ENCODE data around the gene ACVR1. TPM values are rescaled to one million over a fixed set of nuclear protein-coding genes. Genes with fewer than 3 reads are reported as not detected.

Gene ACVR1
- total and polyA plus RNA-seq, 2 of the 13 experiments (the other 11 are each of a cell fraction or from before 2014, with no cell fraction given) = 2.3 to 5.4 TPM

GRCh38 chr2:157792335-157793052 is 83.6 kb downstream of the ACVR1 start:
- ATAC-seq (no peak), DNase-seq (ENCODE audit: low spot score) (no peak), FAIRE-seq (no peak)
- Histone ChIP-seq H3K36me3 (replicated peaks in 1 of 2; ENCODE audit: control insufficient read depth in 1 of 2, insufficient read depth in 2 of 2, low read length in 2 of 2) (peaks cover 0 to under 1% of the 10 kb centered on the region in 2 experiments; a peak in 1 of 5 replicates), H3K9me3 (ENCODE audit: low read length) (no peaks in the 10 kb centered on the region), H3K9ac (ENCODE audit: insufficient read depth, low read depth, low read length) (no peak overlapping the region), H3K27ac (ENCODE audit: extremely low read length, insufficient read depth, low read length) (no peak overlapping the region), H3K4me2 (ENCODE audit: low read depth, low read length) (no peak overlapping the region), H3K79me2 (ENCODE audit: insufficient read depth, low read length) (no peaks in the 10 kb centered on the region), H3K27me3 (ENCODE audit: control insufficient read depth in 1 of 2, insufficient read depth in 2 of 2, low read length in 2 of 2) (no peaks in the 10 kb centered on the region), H4K20me1 (ENCODE audit: insufficient read depth, low read length) (no peaks in the 10 kb centered on the region), H3K4me3 (replicated peaks in 1 of 3; ENCODE audit: insufficient read depth in 1 of 3, low read depth in 2 of 3, low read length in 3 of 3) (no peak overlapping the region), H3K4me1 (ENCODE audit: insufficient read depth, low read length) (peaks cover 8% of the 10 kb centered on the region), H2AFZ (ENCODE audit: low read length) (no peak overlapping the region)
- ChIA-PET POLR2A (no interaction called here), CTCF (ENCODE audit: low intra/inter-chr PET ratio, low total read pairs) (no interaction called here)
- in situ Hi-C loops (cut with HindIII; ENCODE audit: extremely low pct_ligation_motif_present, low pct_unique_long_range_greater_than_20kb) (no loop called here), intact Hi-C loops (cut with micrococcal nuclease; ENCODE audit: unreplicated experiment) (no loop called here)
- TF ChIP-seq TOE1 (CRISPR knock-in tag; IDR thresholded peaks at IDR 0.05) = no peak
- TF ChIP-seq XBP1 (CRISPR knock-in tag; IDR thresholded peaks at IDR 0.05) = no peak
- TF ChIP-seq CTCF (CRISPR knock-in tag; IDR thresholded peaks at IDR 0.05) = peak; percentile 25; the same call in 1 of the 2 replicates
- 92% methylated on average over 3 of the region's 3 CpGs for WGBS (ENCODE audit: low lambda C conversion rate)
- no TSS peak for BruUV-seq (replicated peaks)

GRCh38 chr2:157790780-157791179 is 85.3 kb downstream of the ACVR1 start:
- Histone ChIP-seq H2AFZ (ENCODE audit: low read length) (no peak overlapping the region), H3K27ac (ENCODE audit: extremely low read length, insufficient read depth, low read length) (no peak overlapping the region), H3K9me3 (ENCODE audit: low read length) (no peaks in the 10 kb centered on the region), H4K20me1 (ENCODE audit: insufficient read depth, low read length) (no peaks in the 10 kb centered on the region), H3K79me2 (ENCODE audit: insufficient read depth, low read length) (no peaks in the 10 kb centered on the region), H3K4me3 (replicated peaks in 1 of 3; ENCODE audit: insufficient read depth in 1 of 3, low read depth in 2 of 3, low read length in 3 of 3) (no peak overlapping the region), H3K36me3 (replicated peaks in 1 of 2; ENCODE audit: control insufficient read depth in 1 of 2, insufficient read depth in 2 of 2, low read length in 2 of 2) (no peaks in the 10 kb centered on the region; a peak in 1 of 5 replicates), H3K4me2 (ENCODE audit: low read depth, low read length) (no peak overlapping the region), H3K4me1 (ENCODE audit: insufficient read depth, low read length) (peaks cover 8% of the 10 kb centered on the region), H3K9ac (ENCODE audit: insufficient read depth, low read depth, low read length) (no peak overlapping the region), H3K27me3 (ENCODE audit: control insufficient read depth in 1 of 2, insufficient read depth in 2 of 2, low read length in 2 of 2) (no peaks in the 10 kb centered on the region)
- CTCF ChIA-PET (ENCODE audit: low intra/inter-chr PET ratio, low total read pairs) = no interaction called here
- FAIRE-seq = no peak
- TF ChIP-seq SRSF1 (optimal IDR thresholded peaks at IDR 0.05; ENCODE audit: low read depth, low read length) = no peak
- no peak for TF ChIP-seq IKZF1 (IDR thresholded peaks at IDR 0.05)
- TF ChIP-seq SMC3 (IDR thresholded peaks at IDR 0.05; ENCODE audit: low read length) = no peak
- no peak for TF ChIP-seq ZNF160 (CRISPR knock-in tag; IDR thresholded peaks at IDR 0.05)
- no peak for TF ChIP-seq SIX1 (CRISPR knock-in tag; IDR thresholded peaks at IDR 0.05; ENCODE audit: borderline replicate concordance)
- no peak for TF ChIP-seq ZNF558 (CRISPR knock-in tag; IDR thresholded peaks at IDR 0.05; ENCODE audit: borderline replicate concordance)
- POLR2A ChIA-PET = no interaction called here
- intact Hi-C loops (cut with micrococcal nuclease; ENCODE audit: unreplicated experiment) (no loop called here), in situ Hi-C loops (cut with HindIII; ENCODE audit: extremely low pct_ligation_motif_present, low pct_unique_long_range_greater_than_20kb) (no loop called here)
- WGBS (ENCODE audit: low lambda C conversion rate) = 96% methylated on average over 5 of the region's 5 CpGs
- BruUV-seq (replicated peaks) = no TSS peak
- DNase-seq (ENCODE audit: low spot score) = no peak
- no peak for ATAC-seq
